ENCODE results near the gene UNC93B1.
"Not testable (repeated sequence)": the region's sequence is repeated elsewhere in the genome, so short reads cannot be mapped to it uniquely, and the experiment has no call there.

- TF ChIP-seq CTCF (conservative IDR thresholded peaks at IDR 0.05; ENCODE audit: low read length): peak; percentile 40
- not testable (repeated sequence) for TF ChIP-seq EZH2phosphoT487 (IDR thresholded peaks at IDR 0.05; ENCODE audit: borderline replicate concordance, low read depth, low read length)
These were observed 60.5 kb downstream of the UNC93B1 start for GRCh38 chr11:67943406-67943805.
